ENCODE data around the gene IFITM1.

GRCh38 chr11:296171-297050 is 17.4 kb upstream of the IFITM1 start:
- TF ChIP-seq, protein P1, sequence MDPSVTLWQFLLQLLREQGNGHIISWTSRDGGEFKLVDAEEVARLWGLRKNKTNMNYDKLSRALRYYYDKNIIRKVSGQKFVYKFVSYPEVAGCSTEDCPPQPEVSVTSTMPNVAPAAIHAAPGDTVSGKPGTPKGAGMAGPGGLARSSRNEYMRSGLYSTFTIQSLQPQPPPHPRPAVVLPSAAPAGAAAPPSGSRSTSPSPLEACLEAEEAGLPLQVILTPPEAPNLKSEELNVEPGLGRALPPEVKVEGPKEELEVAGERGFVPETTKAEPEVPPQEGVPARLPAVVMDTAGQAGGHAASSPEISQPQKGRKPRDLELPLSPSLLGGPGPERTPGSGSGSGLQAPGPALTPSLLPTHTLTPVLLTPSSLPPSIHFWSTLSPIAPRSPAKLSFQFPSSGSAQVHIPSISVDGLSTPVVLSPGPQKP (IDR thresholded peaks at IDR 0.05; ENCODE audit: borderline replicate concordance, low read depth, low read length): no peak
- no peak for TF ChIP-seq FOS (IDR thresholded peaks at IDR 0.05; ENCODE audit: low read depth, low read length)
- TF ChIP-seq CTCF (conservative IDR thresholded peaks at IDR 0.05; ENCODE audit: low read depth, low read length): no peak
- TF ChIP-seq SMC3 (IDR thresholded peaks at IDR 0.05; ENCODE audit: low read depth, low read length): no peak

Measured in IMR-90 (cell line).